Neuronal stem cell (in vitro differentiated cells): ENCODE data around the gene ANKH. TPM values are rescaled to one million over a fixed set of nuclear protein-coding genes. Genes with fewer than 3 reads are reported as not detected.

ENCODE experiments used
- DNase-seq: peaks from one replicate; pipeline ENCODE4 v3.0.0-alpha.2; 2013; ENCODE audit warnings: low spot score
- H2AFZ ChIP-seq: one replicate; pipeline ENCODE4 v1.6.1; 2013; ENCODE audit warnings: mild to moderate bottlenecking, low read length, inconsistent platforms
- H2AK5ac ChIP-seq: 2 replicates; pipeline ENCODE4 v1.6.1; 2013; ENCODE audit warnings: low read depth, mild to moderate bottlenecking, inconsistent platforms, low read length, moderate library complexity, mixed read lengths
- H2BK120ac ChIP-seq: 2 replicates; pipeline ENCODE4 v1.6.1; 2013; ENCODE audit warnings: low read depth, mild to moderate bottlenecking, inconsistent platforms, low read length, moderate library complexity, mixed read lengths
- H2BK12ac ChIP-seq: one replicate; pipeline ENCODE4 v1.6.1; 2013; ENCODE audit warnings: low read length, inconsistent platforms
- H2BK15ac ChIP-seq: 2 replicates; pipeline ENCODE4 v1.6.1; 2013; ENCODE audit warnings: mild to moderate bottlenecking, low read length, inconsistent platforms, mixed read lengths
- H2BK5ac ChIP-seq: one replicate; pipeline ENCODE4 v1.6.1; 2013; ENCODE audit warnings: inconsistent platforms, mild to moderate bottlenecking, low read length, moderate library complexity
- H3K14ac ChIP-seq: one replicate; pipeline ENCODE4 v1.6.1; 2013; ENCODE audit warnings: low read length, inconsistent platforms
- H3K18ac ChIP-seq: 2 replicates; pipeline ENCODE4 v1.6.1; 2013; ENCODE audit warnings: low read length, inconsistent platforms
- H3K23ac ChIP-seq: 2 replicates; pipeline ENCODE4 v1.6.1; 2013; ENCODE audit warnings: low read depth, mild to moderate bottlenecking, mixed read lengths, low read length, inconsistent platforms; ENCODE audit not compliant: poor library complexity
- H3K27ac ChIP-seq: replicated peaks from 3 replicates; pipeline ENCODE4 v1.5.1; 2013; ENCODE audit warnings: low read length, inconsistent platforms
- H3K27me3 ChIP-seq, 3 experiments: 2 replicates each; pipeline ENCODE4 v1.6.1; 2013; ENCODE audit warnings: low read length in 3 of 3, mild to moderate bottlenecking in 2 of 3, inconsistent platforms in 1 of 3, low read depth in 1 of 3, mixed read lengths in 1 of 3, moderate library complexity in 1 of 3; ENCODE audit not compliant: control insufficient read depth in 3 of 3, insufficient read depth in 3 of 3
- H3K36me3 ChIP-seq, 2 donors: replicated peaks in 1 of 2; 2 replicates each; pipeline ENCODE4 v1.6.1; 2013; ENCODE audit warnings: low read length in 2 of 2; ENCODE audit not compliant: control insufficient read depth in 2 of 2, insufficient read depth in 2 of 2
- H3K4ac ChIP-seq: 2 replicates; pipeline ENCODE4 v1.6.1; 2013; ENCODE audit warnings: inconsistent platforms, mild to moderate bottlenecking, low read length, moderate library complexity
- H3K4me1 ChIP-seq, 2 donors: 1 replicate in 1 of 2; 2 replicates in 1 of 2; pipeline ENCODE4 v1.6.1; 2013; ENCODE audit warnings: low read length in 2 of 2, low read depth in 1 of 2; ENCODE audit not compliant: control insufficient read depth in 2 of 2, insufficient read depth in 1 of 2
- H3K4me2 ChIP-seq: one replicate; pipeline ENCODE4 v1.6.1; 2013; ENCODE audit warnings: mild to moderate bottlenecking, low read length, inconsistent platforms; ENCODE audit not compliant: insufficient read depth, poor library complexity, severe bottlenecking
- H3K4me3 ChIP-seq, 2 donors: 2 replicates each; pipeline ENCODE4 v1.5.1; 2013; ENCODE audit warnings: low read length in 2 of 2, mild to moderate bottlenecking in 2 of 2, inconsistent platforms in 1 of 2, moderate library complexity in 1 of 2
- H3K79me1 ChIP-seq: one replicate; pipeline ENCODE4 v1.6.1; 2013; ENCODE audit warnings: low read depth, mild to moderate bottlenecking, inconsistent platforms, low read length, moderate library complexity
- H3K9ac ChIP-seq: one replicate; pipeline ENCODE4 v1.6.1; 2013; ENCODE audit warnings: mild to moderate bottlenecking, low read depth, low read length, inconsistent platforms; ENCODE audit not compliant: poor library complexity
- H3K9me3 ChIP-seq, 2 donors: replicated peaks in 1 of 2; 2 replicates each; pipeline versions ENCODE3 to v1.6.1; 2013; ENCODE audit warnings: low read length in 2 of 2, mild to moderate bottlenecking in 2 of 2, inconsistent platforms in 1 of 2, low read depth in 1 of 2, mixed read lengths in 1 of 2, moderate library complexity in 1 of 2; ENCODE audit not compliant: control insufficient read depth in 2 of 2, insufficient read depth in 1 of 2
- H4K8ac ChIP-seq: one replicate; pipeline ENCODE4 v1.6.1; 2013; ENCODE audit warnings: low read depth, mild to moderate bottlenecking, inconsistent platforms, low read length, moderate library complexity
- H4K91ac ChIP-seq: one replicate; pipeline ENCODE4 v1.6.1; 2013; ENCODE audit warnings: low read length, low read depth, mild to moderate bottlenecking, inconsistent platforms; ENCODE audit not compliant: poor library complexity
- WGBS, 2 donors: extraction: QIAGEN DNeasy Blood & Tissue Kit; methylation state at CpG; one replicate each; pipeline ENCODE4 v1.1.7; 2013; ENCODE audit warnings: missing lambda C conversion rate in 2 of 2, mixed read lengths in 1 of 2; ENCODE audit not compliant: insufficient read length in 2 of 2, insufficient replicate concordance in 1 of 2; ENCODE audit errors: extremely low coverage in 2 of 2; 5-methylcytosine and 5-hydroxymethylcytosine counted together
- small RNA-seq: library from polyadenylated mRNA; stranded (forward); fragments of <200 nt; extraction: miRNeasy Mini kit (QIAGEN cat#:217004); gene quantifications from one replicate; pipeline ENCODE3, GENCODE V24; 2013; ENCODE audit not compliant: insufficient read depth

Gene ANKH

DNA sequence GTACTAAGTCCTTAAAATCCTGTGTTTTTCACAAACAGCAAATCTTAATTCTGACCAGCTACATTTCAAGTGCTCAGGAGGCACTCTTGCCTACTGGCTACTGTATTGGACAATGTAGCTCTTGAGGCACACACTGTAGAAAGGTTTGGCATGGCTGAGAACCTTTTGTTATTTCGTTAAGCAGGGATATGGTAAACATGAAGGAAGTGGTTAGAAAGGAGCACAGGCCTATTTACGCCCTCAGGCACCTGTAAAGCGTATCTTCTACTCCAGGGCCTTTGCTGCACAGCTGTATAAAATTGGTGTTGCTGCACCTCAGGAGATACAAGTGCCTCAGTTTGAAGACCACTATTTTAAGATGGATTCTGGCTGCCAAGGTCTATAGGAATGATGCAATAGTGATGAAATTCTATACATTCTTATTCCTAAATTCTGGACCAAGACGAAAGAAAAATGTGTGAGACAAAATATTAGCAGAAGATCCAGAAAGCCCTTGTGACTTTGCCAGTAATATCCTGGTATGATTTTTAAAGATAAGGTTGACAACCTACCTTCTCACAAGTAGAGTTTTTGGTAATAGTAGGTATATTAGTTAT lies 216.3 kb downstream of the ANKH start:
- no peak overlapping the region for H2BK12ac ChIP-seq
- H3K23ac ChIP-seq = no peak overlapping the region
- H2BK5ac ChIP-seq = no peak overlapping the region
- no peaks in the 10 kb centered on the region for H3K9me3 ChIP-seq
- no peak overlapping the region for H4K91ac ChIP-seq
- no peak overlapping the region for H3K4ac ChIP-seq
- DNase-seq = no peak
- H3K18ac ChIP-seq = no peak overlapping the region
- H3K9ac ChIP-seq = no peak overlapping the region
- no peak overlapping the region for H4K8ac ChIP-seq
- no peak overlapping the region for H2BK120ac ChIP-seq
- H3K27me3 ChIP-seq = no peaks in the 10 kb centered on the region
- WGBS, 2 donors = no CpG with 5 or more reads among the region's 4 CpGs
- H3K4me2 ChIP-seq = no peak overlapping the region
- no peaks in the 10 kb centered on the region for H3K79me1 ChIP-seq
- no peak overlapping the region for H3K14ac ChIP-seq
- no peak overlapping the region for H2BK15ac ChIP-seq
- H3K36me3 ChIP-seq = no peaks in the 10 kb centered on the region
- H3K4me3 ChIP-seq = no peak overlapping the region
- no peak overlapping the region for H3K27ac ChIP-seq
- H2AK5ac ChIP-seq = no peak overlapping the region
- no peak overlapping the region for H2AFZ ChIP-seq
- no peaks in the 10 kb centered on the region for H3K4me1 ChIP-seq

Small RNAs within 50 kb of the gene (small RNA-seq; reads per million reads assigned to genes)
- gene HNRNPKP5 (not detected), gene MIR4637 (not detected)
